ENCODE results near the gene USF2.

The USF2 gene

DNA sequence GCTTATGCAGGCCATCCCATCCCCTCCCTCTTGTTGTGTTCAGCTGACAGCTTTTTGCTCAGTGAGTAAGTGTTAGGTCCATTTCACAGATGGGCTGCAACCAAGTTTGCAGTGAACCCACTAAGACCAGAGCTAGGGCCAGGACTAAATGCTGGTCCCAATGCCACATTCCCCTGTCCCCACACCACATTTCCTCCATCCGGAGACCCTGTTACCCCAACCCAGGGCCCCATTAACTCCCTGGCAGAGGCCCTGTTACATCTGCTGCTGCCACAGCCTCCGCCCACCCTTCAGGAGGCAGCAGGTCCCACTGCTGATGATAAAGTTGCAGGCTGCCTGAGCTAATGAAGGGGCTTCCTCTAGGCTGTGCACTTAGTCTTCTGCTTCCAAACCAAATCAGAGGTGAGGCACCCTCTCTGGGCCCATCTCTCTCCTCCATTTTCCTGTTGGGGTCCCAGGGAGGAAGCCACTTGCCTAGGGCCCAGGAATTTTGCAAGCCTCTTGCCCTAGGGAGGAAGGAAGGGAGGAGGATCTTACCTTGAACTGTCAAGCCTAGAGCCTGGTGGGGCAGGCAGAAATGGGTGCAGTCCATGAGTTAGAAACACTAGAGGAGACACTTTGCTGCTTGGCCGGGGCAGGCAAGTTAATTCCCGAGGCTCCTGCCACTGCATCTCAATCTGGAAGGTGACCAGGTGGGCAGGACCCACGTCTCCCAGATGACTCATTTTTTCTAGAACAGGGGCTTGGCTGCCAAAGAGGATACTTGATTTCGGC, 3.4 kb upstream of the USF2 start:
- DNase-seq (ENCODE audit: low spot score) = no peak

DNA sequence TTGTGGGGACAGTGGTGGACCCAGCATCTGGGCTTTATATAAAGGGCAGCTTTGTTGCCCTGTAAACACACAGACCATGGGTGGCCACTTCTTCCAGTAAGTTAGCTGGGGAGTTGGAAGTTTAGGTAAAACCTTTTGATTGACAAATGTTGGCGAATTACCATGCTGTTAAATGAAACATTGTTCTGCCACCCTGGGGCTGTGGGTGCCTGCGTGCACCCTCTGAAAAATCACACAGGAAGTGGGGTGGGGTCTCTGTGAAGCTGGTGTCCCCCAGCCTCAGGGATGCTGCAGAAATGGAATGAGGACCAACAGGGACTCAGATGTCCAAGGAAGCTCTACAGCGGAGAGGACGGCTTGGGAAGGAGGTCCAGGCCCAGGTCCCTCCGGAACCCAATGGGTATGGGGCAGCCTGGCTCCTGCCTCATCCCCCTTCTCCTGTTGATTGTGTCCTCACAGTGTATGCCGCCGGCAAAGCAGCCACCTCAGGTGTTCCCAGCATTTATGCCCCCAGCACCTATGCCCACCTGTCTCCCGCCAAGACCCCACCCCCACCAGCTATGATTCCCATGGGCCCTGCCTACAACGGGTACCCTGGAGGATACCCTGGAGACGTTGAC, 2.8 kb upstream of the USF2 start:
- no peak for DNase-seq (ENCODE audit: low spot score)

DNA sequence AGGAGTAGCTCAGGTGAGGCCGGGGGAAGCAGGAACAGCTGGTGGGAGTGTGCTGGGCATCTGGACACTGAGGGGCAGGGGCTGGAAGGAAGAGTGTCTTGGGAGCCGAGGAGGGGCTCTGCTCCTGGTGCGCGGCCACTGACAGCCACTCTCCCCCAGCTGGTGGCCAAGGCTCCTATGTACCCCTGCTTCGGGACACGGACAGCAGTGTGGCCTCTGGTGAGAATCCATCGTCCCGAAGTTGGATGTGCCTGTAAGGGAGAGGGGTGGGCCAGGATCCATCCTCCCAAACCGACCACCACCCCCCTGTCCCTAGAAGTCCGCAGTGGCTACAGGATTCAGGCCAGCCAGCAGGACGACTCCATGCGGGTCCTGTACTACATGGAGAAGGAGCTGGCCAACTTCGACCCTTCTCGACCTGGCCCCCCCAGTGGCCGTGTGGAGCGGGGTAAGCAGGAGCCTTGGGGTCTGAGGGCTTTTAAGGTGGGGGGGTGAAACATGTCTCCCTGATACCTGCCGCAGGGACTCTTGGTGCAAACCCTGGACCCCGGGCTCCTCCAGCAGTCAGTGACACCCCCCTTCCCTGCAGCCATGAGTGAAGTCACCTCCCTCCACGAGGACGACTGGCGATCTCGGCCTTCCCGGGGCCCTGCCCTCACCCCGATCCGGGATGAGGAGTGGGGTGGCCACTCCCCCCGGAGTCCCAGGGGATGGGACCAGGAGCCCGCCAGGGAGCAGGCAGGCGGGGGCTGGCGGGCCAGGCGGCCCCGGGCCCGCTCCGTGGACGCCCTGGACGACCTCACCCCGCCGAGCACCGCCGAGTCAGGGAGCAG, 2.0 kb upstream of the USF2 start:
- no peak for DNase-seq (ENCODE audit: low spot score)

DNA sequence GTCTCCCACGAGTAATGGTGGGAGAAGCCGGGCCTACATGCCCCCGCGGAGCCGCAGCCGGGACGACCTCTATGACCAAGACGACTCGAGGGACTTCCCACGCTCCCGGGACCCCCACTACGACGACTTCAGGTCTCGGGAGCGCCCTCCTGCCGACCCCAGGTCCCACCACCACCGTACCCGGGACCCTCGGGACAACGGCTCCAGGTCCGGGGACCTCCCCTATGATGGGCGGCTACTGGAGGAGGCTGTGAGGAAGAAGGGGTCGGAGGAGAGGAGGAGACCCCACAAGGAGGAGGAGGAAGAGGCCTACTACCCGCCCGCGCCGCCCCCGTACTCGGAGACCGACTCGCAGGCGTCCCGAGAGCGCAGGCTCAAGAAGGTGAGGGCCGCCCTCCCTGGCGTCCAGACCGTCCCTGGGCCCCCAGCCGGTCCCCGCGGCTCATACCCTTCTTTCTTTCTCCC, 1.4 kb upstream of the USF2 start:
- peak; percentile 29 for DNase-seq (ENCODE audit: low spot score)

DNA sequence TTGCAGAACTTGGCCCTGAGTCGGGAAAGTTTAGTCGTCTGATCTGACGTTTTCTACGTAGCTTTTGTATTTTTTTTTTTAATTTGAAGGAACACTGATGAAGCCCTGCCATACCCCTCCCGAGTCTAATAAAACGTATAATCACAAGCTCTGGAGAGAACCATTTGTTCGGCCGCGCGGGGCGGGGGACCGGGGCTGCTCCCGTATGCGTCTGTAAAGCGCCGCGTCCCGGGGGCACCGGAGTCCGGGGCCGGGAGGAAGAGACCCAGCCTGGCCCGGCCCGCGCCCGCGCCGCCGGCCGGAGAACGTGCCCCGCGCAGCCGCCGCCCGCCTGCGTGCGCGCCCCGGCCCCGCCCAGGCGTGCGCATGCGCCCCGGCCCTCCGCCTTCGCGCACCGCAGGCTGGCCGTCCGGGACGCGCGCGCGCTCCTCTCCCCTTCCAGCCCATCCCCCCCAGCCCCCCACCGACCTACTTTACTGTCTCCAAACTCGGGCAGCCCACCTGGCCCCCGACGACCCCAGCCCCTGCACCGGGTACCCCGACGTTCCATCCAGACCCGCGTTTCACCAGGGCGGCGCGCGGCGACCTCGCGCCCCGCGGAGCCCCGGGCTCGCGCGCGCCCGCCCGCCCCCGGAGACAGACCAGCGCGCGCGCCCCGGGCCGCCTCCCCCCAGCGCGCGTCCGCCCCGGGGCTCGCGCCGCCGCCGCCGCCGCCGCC, 785 bp upstream of the USF2 start:
- peak; percentile 71 for DNase-seq (ENCODE audit: low spot score)

DNA sequence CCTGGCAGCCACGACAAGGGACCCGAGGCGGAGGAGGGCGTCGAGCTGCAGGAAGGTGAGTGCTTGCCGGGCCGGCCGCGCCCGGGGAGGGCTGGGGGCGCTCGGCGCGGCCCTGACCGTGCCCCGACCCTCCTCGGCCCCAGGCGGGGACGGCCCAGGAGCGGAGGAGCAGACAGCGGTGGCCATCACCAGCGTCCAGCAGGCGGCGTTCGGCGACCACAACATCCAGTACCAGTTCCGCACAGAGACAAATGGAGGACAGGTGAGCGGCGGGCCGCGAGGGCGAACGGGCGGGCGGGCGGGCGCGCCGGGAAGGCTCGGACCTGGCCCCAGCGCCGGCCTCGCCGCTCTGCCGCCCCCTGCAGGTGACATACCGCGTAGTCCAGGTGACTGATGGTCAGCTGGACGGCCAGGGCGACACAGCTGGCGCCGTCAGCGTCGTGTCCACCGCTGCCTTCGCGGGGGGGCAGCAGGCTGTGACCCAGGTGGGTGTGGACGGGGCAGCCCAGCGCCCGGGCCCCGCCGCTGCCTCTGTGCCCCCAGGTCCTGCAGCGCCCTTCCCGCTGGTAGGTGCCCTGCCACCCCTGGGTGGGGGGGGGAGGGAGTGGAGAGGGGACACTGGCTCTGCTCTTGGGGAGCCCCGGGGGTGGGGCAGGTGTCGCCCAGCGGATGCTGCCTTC, 816 bp downstream of the USF2 start:
- DNase-seq (ENCODE audit: low spot score) = peak; percentile 82

DNA sequence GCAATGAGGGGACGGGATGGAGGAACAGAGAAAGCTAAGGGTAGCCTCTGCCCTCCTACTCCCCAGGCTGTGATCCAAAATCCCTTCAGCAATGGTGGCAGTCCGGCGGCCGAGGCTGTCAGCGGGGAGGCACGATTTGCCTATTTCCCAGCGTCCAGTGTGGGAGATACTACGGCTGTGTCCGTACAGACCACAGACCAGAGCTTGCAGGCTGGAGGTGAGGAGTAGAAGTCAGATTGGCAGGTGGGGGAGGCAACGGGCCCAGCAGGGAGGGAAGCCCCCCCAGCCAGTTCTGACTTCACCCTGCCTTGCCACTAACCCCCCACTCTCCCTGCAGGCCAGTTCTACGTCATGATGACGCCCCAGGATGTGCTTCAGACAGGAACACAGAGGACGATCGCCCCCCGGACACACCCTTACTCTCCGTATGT, 1.6 kb downstream of the USF2 start:
- DNase-seq (ENCODE audit: low spot score) = no peak

DNA sequence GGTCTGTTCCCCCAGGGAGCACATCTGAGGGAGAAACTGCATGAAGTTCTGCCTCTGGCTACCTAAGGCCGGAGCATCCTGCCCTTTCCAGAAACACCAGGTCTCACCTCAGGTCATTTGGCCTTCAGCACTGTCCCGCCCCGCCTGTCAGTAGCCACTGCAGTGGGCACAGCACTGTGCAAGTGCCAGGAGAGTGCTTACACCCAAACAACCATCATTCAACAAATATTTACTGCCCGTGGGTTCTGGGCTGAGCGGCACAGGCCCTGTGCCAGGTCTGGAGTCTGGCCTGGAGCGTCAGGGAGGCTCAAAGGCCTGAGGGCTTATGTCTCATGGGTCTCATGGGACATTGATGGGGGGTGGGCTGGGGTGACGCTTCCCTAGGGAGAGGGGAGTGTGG, 2.8 kb downstream of the USF2 start:
- DNase-seq (ENCODE audit: low spot score) = no peak

DNA sequence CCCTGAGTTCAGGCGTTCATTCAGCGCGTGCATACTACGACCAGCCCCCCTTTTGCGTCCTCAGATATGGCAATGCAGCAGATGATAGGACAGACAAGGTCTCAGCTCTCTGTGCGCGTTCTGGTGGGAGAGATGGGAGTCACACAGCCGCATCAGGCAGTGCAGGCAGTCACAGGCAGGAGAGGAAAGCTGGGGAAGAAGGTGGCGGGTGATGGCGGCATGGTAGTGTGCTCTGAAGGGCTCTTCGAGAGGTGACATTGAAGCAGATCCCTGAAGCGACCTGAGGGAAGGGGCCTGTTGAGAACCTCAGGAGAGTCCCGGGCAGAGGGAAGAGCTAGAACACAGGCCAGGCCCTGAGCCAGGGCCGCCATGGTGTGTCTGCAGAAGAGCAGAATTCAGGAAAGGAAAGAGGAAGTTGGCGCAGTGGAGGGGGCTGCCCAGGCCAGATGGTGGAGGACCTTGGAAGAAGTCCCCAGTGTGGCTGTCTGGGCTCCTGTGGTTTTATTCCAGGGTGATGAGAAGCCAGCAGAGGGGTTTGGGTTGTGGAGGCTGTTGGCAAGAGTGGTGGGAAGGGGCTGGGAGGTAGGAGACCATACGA, 3.5 kb downstream of the USF2 start:
- DNase-seq (ENCODE audit: low spot score) = no peak

DNA sequence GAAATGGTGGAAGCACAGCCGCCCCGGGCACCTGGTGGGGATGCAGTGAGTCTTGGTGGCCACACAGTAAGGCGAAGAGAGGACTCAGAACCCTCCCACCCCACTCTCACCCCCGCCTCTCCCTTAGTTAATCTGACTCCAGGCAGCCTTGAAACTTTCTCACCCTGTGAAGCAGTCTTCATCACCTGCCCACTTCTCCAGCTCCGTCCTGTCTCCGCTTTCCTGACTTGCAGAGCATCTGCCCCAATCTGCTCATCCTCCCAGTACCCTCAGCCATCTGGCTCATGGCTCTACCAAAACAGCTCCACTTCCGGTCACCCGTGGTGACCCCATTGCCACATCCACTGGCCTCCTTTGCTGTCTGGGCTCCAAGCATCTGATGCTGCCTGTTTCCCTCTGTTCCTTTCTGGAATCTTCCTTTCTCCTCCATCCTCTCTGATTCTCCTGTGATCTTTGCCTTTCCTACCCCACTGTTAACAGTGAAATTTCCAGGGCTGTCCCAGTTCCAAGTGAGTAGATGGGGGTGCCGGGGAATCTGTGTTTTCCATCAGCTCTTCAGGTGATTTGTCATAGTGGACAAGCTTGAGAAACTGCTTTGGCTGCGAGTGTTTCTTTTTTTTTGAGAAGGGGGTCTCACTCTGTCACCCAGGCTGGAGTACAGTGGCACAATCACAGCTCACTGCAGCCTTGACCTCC, 4.3 kb downstream of the USF2 start:
- DNase-seq (ENCODE audit: low spot score) = no peak

DNA sequence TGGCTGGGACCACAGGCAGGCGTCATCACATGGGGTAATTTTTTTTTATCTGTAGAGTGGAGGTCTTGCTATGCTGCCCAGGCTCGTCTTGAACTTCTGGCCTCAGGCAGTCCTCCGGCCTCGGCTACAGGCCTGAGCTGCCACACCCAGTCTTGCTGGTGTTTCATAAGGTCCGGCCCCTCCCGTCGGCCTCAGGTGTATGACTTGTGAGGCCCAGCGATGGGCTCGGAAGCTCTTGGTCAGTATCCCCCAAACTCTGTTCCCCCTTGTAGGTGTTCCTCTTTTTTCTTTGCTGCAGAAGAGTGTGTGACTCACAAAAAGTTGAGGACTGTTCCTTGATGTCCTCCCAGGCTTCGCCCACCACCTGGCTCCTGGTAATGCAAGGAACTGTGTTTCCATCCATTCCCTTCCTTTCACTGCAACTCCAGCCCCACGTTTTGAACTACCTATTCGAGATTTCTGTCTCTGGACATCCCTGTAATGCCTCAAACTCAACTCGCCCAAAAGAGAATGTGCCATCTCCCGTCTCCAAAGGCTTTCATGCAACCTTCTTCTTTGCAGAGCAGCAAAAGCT, 5.0 kb downstream of the USF2 start:
- no peak for DNase-seq (ENCODE audit: low spot score)

DNA sequence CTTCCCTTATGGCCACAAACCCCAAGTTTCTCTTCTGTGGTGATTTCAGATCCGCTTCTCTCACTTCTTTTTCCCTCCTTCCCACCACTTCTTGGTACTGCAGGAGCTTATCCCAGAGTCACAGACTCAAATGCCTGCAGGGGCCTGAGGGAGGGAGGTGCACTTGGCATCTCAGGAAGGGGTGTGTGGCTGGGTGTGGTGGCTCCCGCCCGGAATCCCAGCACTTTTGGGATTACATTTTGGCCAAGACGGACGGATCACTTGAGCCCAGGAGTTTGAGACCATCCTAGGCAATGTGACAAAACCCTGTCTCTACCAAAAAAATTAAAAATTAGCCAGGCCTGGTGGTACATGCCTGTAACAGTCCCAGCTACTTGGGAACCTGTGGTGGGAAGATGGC, 5.6 kb downstream of the USF2 start:
- DNase-seq (ENCODE audit: low spot score) = no peak

DNA sequence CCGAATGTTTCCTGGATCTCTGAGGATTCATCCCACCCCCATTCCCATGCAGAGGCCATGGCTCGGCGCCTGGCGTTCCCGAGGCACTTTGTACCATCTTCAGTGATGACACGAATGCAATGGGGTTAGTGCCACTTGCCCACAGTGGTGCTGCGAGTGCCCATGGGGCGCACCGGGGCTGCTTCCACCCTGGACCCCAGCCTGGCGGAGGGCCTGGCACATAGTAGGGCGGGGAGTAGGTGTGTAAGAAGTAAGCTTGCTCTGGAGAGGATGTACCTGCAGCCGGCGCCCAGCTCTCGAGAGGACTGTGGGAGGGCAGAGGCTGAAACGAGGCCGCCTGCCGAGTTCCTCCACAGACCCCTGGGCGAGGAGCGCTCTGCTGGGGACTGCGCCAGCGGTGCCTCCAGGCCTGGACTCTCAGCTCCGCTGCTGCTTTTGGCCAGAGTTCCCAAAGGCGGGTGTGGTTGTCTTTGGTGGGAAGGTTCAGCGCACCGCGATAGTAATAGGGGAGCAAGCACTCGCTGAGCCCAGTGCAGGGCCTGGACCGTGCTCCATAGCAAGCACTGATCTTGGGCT, 8.0 kb downstream of the USF2 start:
- no peak for DNase-seq (ENCODE audit: low spot score)

DNA sequence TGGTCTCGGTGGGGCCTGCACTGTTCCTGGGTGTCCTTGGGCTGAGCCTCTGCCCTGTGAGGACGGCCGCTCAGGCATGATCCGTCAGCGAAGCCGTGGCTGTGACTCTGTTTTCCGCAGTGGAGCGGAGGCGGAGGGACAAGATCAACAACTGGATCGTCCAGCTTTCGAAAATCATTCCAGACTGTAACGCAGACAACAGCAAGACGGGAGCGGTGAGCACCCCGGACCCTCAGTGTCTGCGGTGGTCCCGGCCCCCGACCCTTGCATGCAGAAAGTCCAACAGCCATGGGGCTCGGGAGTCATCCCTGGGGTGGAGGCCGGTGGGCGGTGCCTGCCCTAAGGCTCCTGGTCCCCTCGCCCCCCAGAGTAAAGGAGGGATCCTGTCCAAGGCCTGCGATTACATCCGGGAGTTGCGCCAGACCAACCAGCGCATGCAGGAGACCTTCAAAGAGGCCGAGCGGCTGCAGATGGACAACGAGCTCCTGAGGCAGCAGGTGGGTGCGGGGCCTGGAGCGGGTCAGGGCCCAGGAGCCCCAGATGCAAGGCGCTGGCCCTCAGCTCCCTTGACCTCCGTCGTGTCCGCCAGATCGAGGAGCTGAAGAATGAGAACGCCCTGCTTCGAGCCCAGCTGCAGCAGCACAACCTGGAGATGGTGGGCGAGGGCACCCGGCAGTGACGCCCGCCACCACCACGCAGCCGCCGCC, 10.0 kb downstream of the USF2 start:
- DNase-seq (ENCODE audit: low spot score) = no peak

DNA sequence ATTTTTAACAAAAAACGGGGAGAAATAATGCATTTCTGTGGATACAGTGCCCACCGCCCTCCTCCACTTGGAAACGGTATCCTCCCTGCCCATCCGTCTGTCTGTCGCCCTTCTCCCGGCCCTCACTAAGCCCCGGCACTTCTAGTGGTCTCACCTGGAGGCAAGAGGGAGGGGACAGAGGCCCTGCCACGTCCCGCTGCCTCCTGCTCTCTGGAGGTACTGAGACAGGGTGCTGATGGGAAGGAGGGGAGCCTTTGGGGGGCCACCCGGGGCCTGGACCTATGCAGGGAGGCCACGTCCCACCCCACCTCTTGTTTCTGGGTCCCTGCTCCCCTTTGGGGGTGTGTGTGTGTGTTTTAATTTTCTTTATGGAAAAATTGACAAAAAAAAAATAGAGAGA, 10.6 kb downstream of the USF2 start:
- DNase-seq (ENCODE audit: low spot score) = no peak

DNA sequence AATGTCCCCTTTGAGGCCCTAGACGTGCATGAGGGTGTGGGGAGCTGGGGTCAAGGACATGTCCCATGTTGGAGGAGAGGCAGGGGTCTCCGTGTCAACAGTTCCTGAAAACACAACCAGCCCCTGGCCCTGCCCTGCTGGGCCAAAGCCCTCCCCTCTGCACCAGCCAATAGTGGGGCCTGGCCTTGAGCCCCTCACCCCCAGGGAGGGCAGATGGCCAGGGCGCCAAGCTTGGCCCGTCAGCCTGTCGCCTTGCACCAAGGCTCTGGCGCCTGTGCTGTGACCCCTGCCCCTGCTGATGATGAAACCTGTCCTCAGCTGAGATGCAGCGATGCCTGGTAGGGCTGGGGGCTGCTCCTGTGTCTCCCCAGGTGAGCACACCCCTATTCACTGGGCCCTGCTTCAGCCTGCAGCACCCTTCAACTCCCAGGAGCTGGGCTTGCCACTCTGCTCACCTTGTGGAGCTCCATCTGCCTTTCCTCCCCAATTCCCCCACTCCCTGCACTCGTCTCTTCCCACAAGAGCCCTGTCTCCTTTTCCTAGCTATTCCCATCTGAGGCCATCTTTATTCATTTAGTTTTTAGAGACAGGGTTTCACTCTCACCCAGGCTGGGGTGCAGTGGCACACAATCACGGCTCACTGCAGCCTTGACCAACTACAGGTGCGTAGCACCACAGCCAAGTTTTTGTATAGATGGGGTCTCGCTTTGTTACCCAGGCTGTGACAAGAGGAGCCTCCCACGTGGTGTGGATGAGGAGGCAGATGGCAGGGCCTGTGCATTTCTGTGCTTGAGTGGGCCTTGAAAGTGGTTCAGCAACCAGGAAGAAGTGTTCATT, 11.4 kb downstream of the USF2 start:
- DNase-seq (ENCODE audit: low spot score) = no peak

DNA sequence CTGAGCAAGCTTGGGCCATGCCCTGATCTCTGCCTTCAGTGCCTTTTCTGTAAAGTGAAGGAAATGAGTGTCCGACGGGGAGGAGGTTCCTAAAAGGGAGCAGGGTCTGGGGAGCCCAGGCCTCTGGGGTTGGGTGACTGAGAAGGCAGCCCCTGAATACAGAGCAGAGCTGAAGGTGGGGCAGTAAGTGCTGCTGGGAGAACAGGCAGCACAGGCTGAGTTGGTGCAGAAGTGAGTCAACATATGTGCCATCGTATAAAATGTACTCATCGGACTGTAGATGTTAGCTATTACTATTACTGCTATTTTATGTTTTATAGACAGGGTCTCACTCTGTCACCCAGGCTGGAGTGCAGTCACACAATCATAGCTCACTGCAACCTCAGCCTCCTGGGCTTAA, 12.5 kb downstream of the USF2 start:
- DNase-seq (ENCODE audit: low spot score) = no peak
